ENCODE measurements around the gene KCNAB2.

The KCNAB2 gene

DNA sequence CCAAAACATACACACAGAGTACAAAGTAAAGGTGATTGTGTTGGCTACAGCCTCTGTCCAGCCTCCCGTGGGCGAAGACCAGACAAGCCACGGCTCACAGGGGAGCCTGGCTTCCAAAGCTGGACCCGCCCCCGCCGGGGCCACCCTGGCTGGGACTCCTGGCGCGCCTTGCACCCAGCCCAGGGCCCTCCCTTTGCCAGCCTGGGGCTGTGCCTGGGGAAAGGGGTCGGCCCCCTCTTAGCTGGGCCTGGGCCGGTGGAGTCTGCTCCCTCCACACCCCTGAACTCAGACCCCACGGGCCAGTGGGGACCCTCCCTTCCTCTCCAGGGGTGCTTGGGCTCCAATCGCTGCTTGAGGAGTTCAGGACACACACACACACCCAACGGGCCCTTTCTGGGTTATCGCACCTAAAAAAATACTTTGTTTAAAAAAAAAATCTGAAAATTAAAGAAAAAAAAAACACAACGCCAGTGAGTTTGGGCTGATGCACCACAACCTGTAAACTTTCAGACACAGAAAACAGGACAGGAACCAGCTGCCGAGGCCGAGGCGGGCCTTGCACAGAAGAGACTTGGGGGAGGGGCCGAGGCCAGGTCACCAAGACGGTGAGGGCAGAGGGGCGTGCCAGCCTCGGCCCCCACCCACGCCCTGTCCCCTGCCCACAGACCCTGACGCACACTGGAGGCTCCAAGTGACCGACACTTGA, 56.3 kb downstream of the KCNAB2 start:
- H3K9ac ChIP-seq (ENCODE audit: low read depth in 1 of 2, low read length in 2 of 2) = no peak overlapping the region
- H3K4me3 ChIP-seq (ENCODE audit: low read length in 2 of 2) = no peak overlapping the region
- H3K27me3 ChIP-seq (ENCODE audit: control insufficient read depth in 2 of 2, insufficient read depth in 2 of 2, low read length in 2 of 2) = peaks cover 0 to 3% of the 10 kb centered on the region in 2 donors
- no peaks in the 10 kb centered on the region for H3K4me1 ChIP-seq (ENCODE audit: control insufficient read depth in 2 of 2, insufficient read depth in 2 of 2, low read length in 2 of 2)
- H3K36me3 ChIP-seq (ENCODE audit: control insufficient read depth in 2 of 2, insufficient read depth in 2 of 2, low read length in 2 of 2) = no peaks in the 10 kb centered on the region
- no peaks in the 10 kb centered on the region for H3K9me3 ChIP-seq (ENCODE audit: control insufficient read depth in 2 of 2, low read length in 2 of 2)
- H3K27ac ChIP-seq (ENCODE audit: low read depth in 2 of 2, low read length in 2 of 2) = no peak overlapping the region

DNA sequence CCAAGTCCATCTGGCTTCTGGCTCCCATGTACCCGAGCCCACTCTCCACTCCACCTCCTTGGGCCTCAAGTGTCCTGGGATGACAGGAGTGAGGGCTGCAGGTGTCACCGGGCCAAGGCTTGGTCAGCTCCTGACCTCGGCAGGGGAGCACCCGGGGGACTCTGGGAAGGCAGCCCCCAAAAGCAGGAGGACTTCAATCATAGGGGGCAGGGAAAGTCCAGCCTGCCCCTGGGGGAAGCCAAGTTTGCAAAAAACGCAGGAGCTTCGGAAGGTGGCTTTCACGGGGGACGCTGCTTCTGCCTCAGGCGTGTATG, 56.8 kb downstream of the KCNAB2 start:
- no peaks in the 10 kb centered on the region for H3K9me3 ChIP-seq (ENCODE audit: control insufficient read depth in 2 of 2, low read length in 2 of 2)
- H3K4me1 ChIP-seq (ENCODE audit: control insufficient read depth in 2 of 2, insufficient read depth in 2 of 2, low read length in 2 of 2) = no peaks in the 10 kb centered on the region
- H3K4me3 ChIP-seq (ENCODE audit: low read length in 2 of 2) = no peak overlapping the region
- no peak overlapping the region for H3K9ac ChIP-seq (ENCODE audit: low read depth in 1 of 2, low read length in 2 of 2)
- H3K27me3 ChIP-seq (ENCODE audit: control insufficient read depth in 2 of 2, insufficient read depth in 2 of 2, low read length in 2 of 2) = peaks cover 0 to 3% of the 10 kb centered on the region in 2 donors
- no peaks in the 10 kb centered on the region for H3K36me3 ChIP-seq (ENCODE audit: control insufficient read depth in 2 of 2, insufficient read depth in 2 of 2, low read length in 2 of 2)
- H3K27ac ChIP-seq (ENCODE audit: low read depth in 2 of 2, low read length in 2 of 2) = no peak overlapping the region

- no peak overlapping the region for H3K27ac ChIP-seq (ENCODE audit: low read depth in 2 of 2, low read length in 2 of 2)
- no peak overlapping the region for H3K4me3 ChIP-seq (ENCODE audit: low read length in 2 of 2)
- H3K9me3 ChIP-seq (ENCODE audit: control insufficient read depth in 2 of 2, low read length in 2 of 2) = no peaks in the 10 kb centered on the region
- no peaks in the 10 kb centered on the region for H3K36me3 ChIP-seq (ENCODE audit: control insufficient read depth in 2 of 2, insufficient read depth in 2 of 2, low read length in 2 of 2)
- H3K9ac ChIP-seq (ENCODE audit: low read depth in 1 of 2, low read length in 2 of 2) = no peak overlapping the region
- H3K27me3 ChIP-seq (ENCODE audit: control insufficient read depth in 2 of 2, insufficient read depth in 2 of 2, low read length in 2 of 2) = peaks cover 0 to 3% of the 10 kb centered on the region in 2 donors
- no peaks in the 10 kb centered on the region for H3K4me1 ChIP-seq (ENCODE audit: control insufficient read depth in 2 of 2, insufficient read depth in 2 of 2, low read length in 2 of 2)
Observed at GRCh38 chr1:6103111-6103853, 57.6 kb downstream of the KCNAB2 start.

- H3K27me3 ChIP-seq (ENCODE audit: control insufficient read depth in 2 of 2, insufficient read depth in 2 of 2, low read length in 2 of 2) = peaks cover 0 to 3% of the 10 kb centered on the region in 2 donors
- no peaks in the 10 kb centered on the region for H3K36me3 ChIP-seq (ENCODE audit: control insufficient read depth in 2 of 2, insufficient read depth in 2 of 2, low read length in 2 of 2)
- H3K9ac ChIP-seq (ENCODE audit: low read depth in 1 of 2, low read length in 2 of 2) = no peak overlapping the region
- no peaks in the 10 kb centered on the region for H3K9me3 ChIP-seq (ENCODE audit: control insufficient read depth in 2 of 2, low read length in 2 of 2)
- H3K4me1 ChIP-seq (ENCODE audit: control insufficient read depth in 2 of 2, insufficient read depth in 2 of 2, low read length in 2 of 2) = no peaks in the 10 kb centered on the region
- no peak overlapping the region for H3K4me3 ChIP-seq (ENCODE audit: low read length in 2 of 2)
- no peak overlapping the region for H3K27ac ChIP-seq (ENCODE audit: low read depth in 2 of 2, low read length in 2 of 2)
Observed at GRCh38 chr1:6103854-6104530, 58.3 kb downstream of the KCNAB2 start.

GRCh38 chr1:6104631-6105030, 58.9 kb downstream of the KCNAB2 start:
- peaks cover 0 to 3% of the 10 kb centered on the region in 2 donors for H3K27me3 ChIP-seq (ENCODE audit: control insufficient read depth in 2 of 2, insufficient read depth in 2 of 2, low read length in 2 of 2)
- no peaks in the 10 kb centered on the region for H3K9me3 ChIP-seq (ENCODE audit: control insufficient read depth in 2 of 2, low read length in 2 of 2)
- no peak overlapping the region for H3K4me3 ChIP-seq (ENCODE audit: low read length in 2 of 2)
- H3K4me1 ChIP-seq (ENCODE audit: control insufficient read depth in 2 of 2, insufficient read depth in 2 of 2, low read length in 2 of 2) = no peaks in the 10 kb centered on the region
- no peaks in the 10 kb centered on the region for H3K36me3 ChIP-seq (ENCODE audit: control insufficient read depth in 2 of 2, insufficient read depth in 2 of 2, low read length in 2 of 2)
- no peak overlapping the region for H3K27ac ChIP-seq (ENCODE audit: low read depth in 2 of 2, low read length in 2 of 2)
- H3K9ac ChIP-seq (ENCODE audit: low read depth in 1 of 2, low read length in 2 of 2) = no peak overlapping the region

DNA sequence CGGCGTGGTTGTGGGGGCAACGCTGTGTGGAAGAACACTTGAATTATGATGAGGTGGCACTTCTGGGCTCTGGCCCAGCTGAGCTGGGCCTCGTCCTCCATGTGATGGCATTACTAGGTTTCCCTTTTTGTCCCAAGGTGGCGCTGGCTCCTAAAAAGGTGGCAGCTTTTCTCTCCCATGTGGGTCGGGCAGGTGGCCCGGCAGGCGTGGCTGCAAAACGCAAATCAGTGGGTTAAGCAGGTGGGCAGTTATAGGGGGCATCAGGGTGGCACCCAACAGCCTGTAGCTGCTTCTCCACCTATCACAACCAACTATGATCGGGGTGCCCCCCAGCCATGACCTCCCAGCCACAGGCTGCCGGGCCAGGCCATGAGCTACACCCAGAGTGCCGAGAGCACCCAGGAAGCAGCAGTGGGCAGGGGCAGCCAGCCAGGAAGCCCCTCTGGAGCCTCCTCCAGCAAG, 59.6 kb downstream of the KCNAB2 start:
- H3K4me3 ChIP-seq (ENCODE audit: low read length in 2 of 2) = no peak overlapping the region
- H3K36me3 ChIP-seq (ENCODE audit: control insufficient read depth in 2 of 2, insufficient read depth in 2 of 2, low read length in 2 of 2) = no peaks in the 10 kb centered on the region
- H3K9me3 ChIP-seq (ENCODE audit: control insufficient read depth in 2 of 2, low read length in 2 of 2) = no peaks in the 10 kb centered on the region
- H3K9ac ChIP-seq (ENCODE audit: low read depth in 1 of 2, low read length in 2 of 2) = no peak overlapping the region
- no peak overlapping the region for H3K27ac ChIP-seq (ENCODE audit: low read depth in 2 of 2, low read length in 2 of 2)
- peaks cover 0 to 3% of the 10 kb centered on the region in 2 donors for H3K27me3 ChIP-seq (ENCODE audit: control insufficient read depth in 2 of 2, insufficient read depth in 2 of 2, low read length in 2 of 2)
- H3K4me1 ChIP-seq (ENCODE audit: control insufficient read depth in 2 of 2, insufficient read depth in 2 of 2, low read length in 2 of 2) = no peaks in the 10 kb centered on the region

GRCh38 chr1:6105763-6106162, 60.1 kb downstream of the KCNAB2 start:
- H3K36me3 ChIP-seq (ENCODE audit: control insufficient read depth in 2 of 2, insufficient read depth in 2 of 2, low read length in 2 of 2) = no peaks in the 10 kb centered on the region

GRCh38 chr1:6106321-6106731, 60.6 kb downstream of the KCNAB2 start:
- H3K27ac ChIP-seq (ENCODE audit: low read depth in 2 of 2, low read length in 2 of 2) = no peak overlapping the region
- H3K4me3 ChIP-seq (ENCODE audit: low read length in 2 of 2) = no peak overlapping the region
- H3K9ac ChIP-seq (ENCODE audit: low read depth in 1 of 2, low read length in 2 of 2) = no peak overlapping the region
- no peaks in the 10 kb centered on the region for H3K9me3 ChIP-seq (ENCODE audit: control insufficient read depth in 2 of 2, low read length in 2 of 2)
- H3K4me1 ChIP-seq (ENCODE audit: control insufficient read depth in 2 of 2, insufficient read depth in 2 of 2, low read length in 2 of 2) = no peaks in the 10 kb centered on the region
- H3K27me3 ChIP-seq (ENCODE audit: control insufficient read depth in 2 of 2, insufficient read depth in 2 of 2, low read length in 2 of 2) = peaks cover 0 to 3% of the 10 kb centered on the region in 2 donors
- H3K36me3 ChIP-seq (ENCODE audit: control insufficient read depth in 2 of 2, insufficient read depth in 2 of 2, low read length in 2 of 2) = no peaks in the 10 kb centered on the region

More at GRCh38 chr1:6105763-6106162, 60.1 kb downstream of the KCNAB2 start:
- Histone ChIP-seq H3K9ac (ENCODE audit: low read depth in 1 of 2, low read length in 2 of 2) (no peak overlapping the region), H3K4me3 (ENCODE audit: low read length in 2 of 2) (no peak overlapping the region), H3K27me3 (ENCODE audit: control insufficient read depth in 2 of 2, insufficient read depth in 2 of 2, low read length in 2 of 2) (peaks cover 0 to 3% of the 10 kb centered on the region in 2 donors), H3K9me3 (ENCODE audit: control insufficient read depth in 2 of 2, low read length in 2 of 2) (no peaks in the 10 kb centered on the region), H3K4me1 (ENCODE audit: control insufficient read depth in 2 of 2, insufficient read depth in 2 of 2, low read length in 2 of 2) (no peaks in the 10 kb centered on the region), H3K27ac (ENCODE audit: low read depth in 2 of 2, low read length in 2 of 2) (no peak overlapping the region)

DNA sequence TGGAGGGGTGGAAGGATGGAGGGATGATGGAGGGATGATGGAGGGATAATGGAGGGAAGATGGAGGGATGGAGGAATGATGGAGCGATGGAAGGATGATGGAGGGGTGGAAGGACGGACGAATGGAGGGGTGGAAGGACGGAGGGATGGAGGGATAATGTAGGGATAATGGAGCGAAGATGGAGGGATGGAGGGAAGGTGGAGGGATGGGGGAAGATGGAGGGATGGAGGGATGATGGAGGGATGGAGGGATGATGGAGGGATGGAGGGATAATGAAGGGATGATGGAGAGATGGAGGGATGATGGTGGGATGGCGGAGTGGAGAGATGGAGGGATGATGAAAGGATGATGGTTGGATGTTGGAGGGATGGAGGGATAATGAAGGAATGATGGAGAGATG, 61.3 kb downstream of the KCNAB2 start:
- Histone ChIP-seq H3K36me3 (ENCODE audit: control insufficient read depth in 2 of 2, insufficient read depth in 2 of 2, low read length in 2 of 2) (no peaks in the 10 kb centered on the region), H3K4me1 (ENCODE audit: control insufficient read depth in 2 of 2, insufficient read depth in 2 of 2, low read length in 2 of 2) (no peaks in the 10 kb centered on the region), H3K27ac (ENCODE audit: low read depth in 2 of 2, low read length in 2 of 2) (no peak overlapping the region), H3K9me3 (ENCODE audit: control insufficient read depth in 2 of 2, low read length in 2 of 2) (no peaks in the 10 kb centered on the region), H3K9ac (ENCODE audit: low read depth in 1 of 2, low read length in 2 of 2) (no peak overlapping the region), H3K27me3 (ENCODE audit: control insufficient read depth in 2 of 2, insufficient read depth in 2 of 2, low read length in 2 of 2) (peaks cover 0 to 3% of the 10 kb centered on the region in 2 donors), H3K4me3 (ENCODE audit: low read length in 2 of 2) (no peak overlapping the region)

Data from mucosa of rectum (tissue), 2 donors.